ENCODE measurements around the gene CSTB. TPM values are rescaled to one million over a fixed set of nuclear protein-coding genes. Genes with fewer than 3 reads are reported as not detected.

CSTB gene
- total RNA-seq, 1 donor from 2014 or later: 42.6 TPM

- no peak for DNase-seq (ENCODE audit: low spot score, unreplicated experiment)
- H3K27me3 Mint-ChIP-seq: no peaks in the 10 kb centered on the region
- H3K9me3 Mint-ChIP-seq (ENCODE audit: low read depth): no peaks in the 10 kb centered on the region
- TF ChIP-seq CTCF (IDR thresholded peaks at IDR 0.05; ENCODE audit: unreplicated experiment): no peak
- no peak overlapping the region for H3K4me3 Mint-ChIP-seq (ENCODE audit: low read depth)
- no peak overlapping the region for H3K27ac Mint-ChIP-seq
- peaks cover 7% of the 10 kb centered on the region for H3K4me1 Mint-ChIP-seq (ENCODE audit: low read depth)
- peaks cover 11% of the 10 kb centered on the region for H3K36me3 Mint-ChIP-seq (ENCODE audit: insufficient read depth)
Measured at GRCh38 chr21:43793243-43793642, 17.1 kb upstream of the CSTB start.

GRCh38 chr21:43792406-43792805, 16.3 kb upstream of the CSTB start:
- Mint-ChIP-seq H3K36me3 (ENCODE audit: insufficient read depth) (peaks cover 9% of the 10 kb centered on the region), H3K4me3 (ENCODE audit: low read depth) (no peak overlapping the region)
- no peak for DNase-seq (ENCODE audit: low spot score, unreplicated experiment)

GRCh38 chr21:43790010-43790524, 14.0 kb upstream of the CSTB start:
- Mint-ChIP-seq H3K27me3 (no peaks in the 10 kb centered on the region), H3K4me1 (ENCODE audit: low read depth) (peaks cover 7% of the 10 kb centered on the region), H3K9me3 (ENCODE audit: low read depth) (no peaks in the 10 kb centered on the region), H3K27ac (peak overlapping the region; percentile 85), H3K4me3 (ENCODE audit: low read depth) (peak overlapping the region; percentile 84), H3K36me3 (ENCODE audit: insufficient read depth) (peaks cover 5% of the 10 kb centered on the region)
- DNase-seq (ENCODE audit: low spot score, unreplicated experiment): no peak
- no peak for TF ChIP-seq CTCF (IDR thresholded peaks at IDR 0.05; ENCODE audit: unreplicated experiment)

More at GRCh38 chr21:43792406-43792805, 16.3 kb upstream of the CSTB start:
- no peaks in the 10 kb centered on the region for H3K27me3 Mint-ChIP-seq
- H3K9me3 Mint-ChIP-seq (ENCODE audit: low read depth): no peaks in the 10 kb centered on the region
- no peak overlapping the region for H3K27ac Mint-ChIP-seq
- peaks cover 7% of the 10 kb centered on the region for H3K4me1 Mint-ChIP-seq (ENCODE audit: low read depth)
- no peak for TF ChIP-seq CTCF (IDR thresholded peaks at IDR 0.05; ENCODE audit: unreplicated experiment)

- Mint-ChIP-seq H3K27ac (peak within 1 kb of the TSS; percentile 97), H3K9me3 (ENCODE audit: low read depth) (no peaks in the 10 kb centered on the region), H3K4me1 (ENCODE audit: low read depth) (peaks cover 7% of the 10 kb centered on the region), H3K36me3 (ENCODE audit: insufficient read depth) (peaks cover 3% of the 10 kb centered on the region), H3K4me3 (ENCODE audit: low read depth) (peak within 1 kb of the TSS; percentile 84), H3K27me3 (no peaks in the 10 kb centered on the region)
- peak; percentile 96 for DNase-seq (ENCODE audit: low spot score, unreplicated experiment)
- TF ChIP-seq CTCF (IDR thresholded peaks at IDR 0.05; ENCODE audit: unreplicated experiment): peak; percentile 98
Measured at GRCh38 chr21:43789276-43790009, 13.3 kb upstream of the CSTB start, which contains the start of gene RRP1. RRP1 (plus strand) TSS chr21:43789577; CDS start chr21:43789630, 53 bp downstream.

- no peak overlapping the region for H3K27ac Mint-ChIP-seq
- TF ChIP-seq CTCF (IDR thresholded peaks at IDR 0.05; ENCODE audit: unreplicated experiment): no peak
- no peaks in the 10 kb centered on the region for H3K9me3 Mint-ChIP-seq (ENCODE audit: low read depth)
- no peak overlapping the region for H3K4me3 Mint-ChIP-seq (ENCODE audit: low read depth)
- peaks cover 7% of the 10 kb centered on the region for H3K4me1 Mint-ChIP-seq (ENCODE audit: low read depth)
- no peaks in the 10 kb centered on the region for H3K27me3 Mint-ChIP-seq
- H3K36me3 Mint-ChIP-seq (ENCODE audit: insufficient read depth): peaks cover 1% of the 10 kb centered on the region
- DNase-seq (ENCODE audit: low spot score, unreplicated experiment): no peak
Measured at GRCh38 chr21:43786807-43787440, 10.8 kb upstream of the CSTB start.
